CD4-positive, alpha-beta T cell treated with Interleukin-4 for 1 hour (primary cell): Measurements from ENCODE around the gene VPS33A.
"Not testable (repeated sequence)": the region's sequence is repeated elsewhere in the genome, so short reads cannot be mapped to it uniquely, and the experiment has no call there.

Experiments used
- DNase-seq, 2 donors: peaks; one replicate each; pipeline ENCODE4 v3.0.0-alpha.2; 2020 to 2022

Gene VPS33A

GRCh38 chr12:122266230-122266901 is at the start of gene VPS33A:
VPS33A (minus strand) TSS chr12:122266494; CDS start chr12:122266408, 86 bp downstream.
- peak; percentile 94 to 95 for DNase-seq

GRCh38 chr12:122312926-122313325 is 46.6 kb upstream of the VPS33A start:
- DNase-seq: no peak

GRCh38 chr12:122311696-122312095 is 45.4 kb upstream of the VPS33A start:
- no peak for DNase-seq

GRCh38 chr12:122310626-122311333 is 44.5 kb upstream of the VPS33A start:
- no peak for DNase-seq

GRCh38 chr12:122309564-122310121 is 43.3 kb upstream of the VPS33A start:
- DNase-seq: no peak

GRCh38 chr12:122308811-122309210 is 42.5 kb upstream of the VPS33A start:
- DNase-seq: no peak

- DNase-seq: no peak
Measured at GRCh38 chr12:122306407-122306806, 40.1 kb upstream of the VPS33A start.

GRCh38 chr12:122304924-122305323 is 38.6 kb upstream of the VPS33A start:
- no peak for DNase-seq

- DNase-seq: no peak
Measured at GRCh38 chr12:122303068-122303467, 36.8 kb upstream of the VPS33A start.

- DNase-seq: no peak
Measured at GRCh38 chr12:122298071-122298748, 31.9 kb upstream of the VPS33A start.

GRCh38 chr12:122297494-122297893 is 31.2 kb upstream of the VPS33A start:
- DNase-seq: no peak

- no peak for DNase-seq
Measured at GRCh38 chr12:122295877-122296276, 29.6 kb upstream of the VPS33A start.

- DNase-seq: no peak
Measured at GRCh38 chr12:122293081-122293480, 26.8 kb upstream of the VPS33A start.

GRCh38 chr12:122291431-122291830 is 25.1 kb upstream of the VPS33A start:
- DNase-seq: no peak

GRCh38 chr12:122283680-122284079 is 17.4 kb upstream of the VPS33A start:
- no peak for DNase-seq

- no peak for DNase-seq
Measured at GRCh38 chr12:122282061-122282460, 15.8 kb upstream of the VPS33A start.

- no peak for DNase-seq
Measured at GRCh38 chr12:122276242-122276641, 9.9 kb upstream of the VPS33A start.

- DNase-seq: no peak
Measured at GRCh38 chr12:122275459-122275858, 9.2 kb upstream of the VPS33A start.

- no peak for DNase-seq
Measured at GRCh38 chr12:122265886-122266229, 436 bp downstream of the VPS33A start.

GRCh38 chr12:122265476-122265875 is 818 bp downstream of the VPS33A start:
- peak in 1 of 2 donors; percentile 44 for DNase-seq

GRCh38 chr12:122260735-122261134 is 5.6 kb downstream of the VPS33A start:
- not testable (repeated sequence) for DNase-seq

- not testable (repeated sequence) for DNase-seq
Measured at GRCh38 chr12:122258939-122259338, 7.4 kb downstream of the VPS33A start.

GRCh38 chr12:122258462-122258861 is 7.8 kb downstream of the VPS33A start:
- DNase-seq: not testable (repeated sequence)

GRCh38 chr12:122250536-122250935 is 15.8 kb downstream of the VPS33A start:
- no peak for DNase-seq
